RWPE2 (cell line): ENCODE results near the gene TTC13.

Source experiments
- ATAC-seq: fragments of 200-7000 bp; cut with Tn5 transposase; 3 replicates; pipeline ENCODE4 v1.9.1; 2021; ENCODE audit warnings: low read depth
- DNase-seq: peaks from one replicate; pipeline ENCODE4 v3.0.0-alpha.2; 2020; ENCODE audit warnings: low spot score
- H3K27ac ChIP-seq: fragments of 450-650 bp; 2 replicates; pipeline ENCODE4 v1.5.1; 2017; ENCODE audit warnings: mild to moderate bottlenecking; ENCODE audit not compliant: poor library complexity, severe bottlenecking
- H3K27me3 ChIP-seq: fragments of 250-450 bp; sonication (Bioruptor Pico); 2 replicates; pipeline ENCODE4 v1.5.1; 2021; ENCODE audit warnings: mild to moderate bottlenecking, moderate library complexity; ENCODE audit not compliant: insufficient read depth, poor library complexity, severe bottlenecking
- H3K36me3 ChIP-seq: fragments of 250-450 bp; sonication (Bioruptor Pico); 2 replicates; pipeline ENCODE4 v1.5.1; 2020; ENCODE audit warnings: low read depth, mild to moderate bottlenecking, moderate library complexity
- H3K4me1 ChIP-seq: fragments of 250-450 bp; sonication (Bioruptor Pico); 2 replicates; pipeline ENCODE4 v1.5.1; 2021; ENCODE audit warnings: mild to moderate bottlenecking, moderate library complexity; ENCODE audit not compliant: insufficient read depth, poor library complexity, severe bottlenecking
- H3K4me3 ChIP-seq: fragments of 250-450 bp; sonication (Bioruptor Pico); 2 replicates; pipeline ENCODE4 v1.5.1; 2021; ENCODE audit warnings: mild to moderate bottlenecking, moderate library complexity; ENCODE audit not compliant: severe bottlenecking
- H3K9me3 ChIP-seq: fragments of 250-450 bp; sonication (Bioruptor Pico); 2 replicates; pipeline ENCODE4 v1.5.1; 2021; ENCODE audit warnings: mild to moderate bottlenecking, moderate library complexity; ENCODE audit not compliant: severe bottlenecking
- CTCF ChIP-seq: fragments of 450-650 bp; IDR thresholded peaks from one replicate; pipeline ENCODE4 v1.5.1; 2017; ENCODE audit warnings: mild to moderate bottlenecking, moderate library complexity; ENCODE audit not compliant: poor library complexity, severe bottlenecking

Gene TTC13

GRCh38 chr1:230940848-230941247 lies 37.8 kb downstream of the TTC13 start:
- TF ChIP-seq CTCF, result no peak
- Histone ChIP-seq H3K4me3 (no peak overlapping the region), H3K9me3 (no peaks in the 10 kb centered on the region), H3K27me3 (no peaks in the 10 kb centered on the region), H3K27ac (no peak overlapping the region), H3K4me1 (no peaks in the 10 kb centered on the region), H3K36me3 (peaks cover 8% of the 10 kb centered on the region)
- ATAC-seq (no peak), DNase-seq (no peak)

GRCh38 chr1:230939806-230940489 lies 38.7 kb downstream of the TTC13 start:
- DNase-seq (no peak), ATAC-seq (no peak)
- no peak overlapping the region for H3K27ac ChIP-seq
- no peaks in the 10 kb centered on the region for H3K4me1 ChIP-seq
- H3K9me3 ChIP-seq, result no peaks in the 10 kb centered on the region
- H3K4me3 ChIP-seq, result no peak overlapping the region
- no peaks in the 10 kb centered on the region for H3K27me3 ChIP-seq
- peaks cover 8% of the 10 kb centered on the region for H3K36me3 ChIP-seq
- TF ChIP-seq CTCF, result no peak

GRCh38 chr1:230938924-230939368 lies 39.7 kb downstream of the TTC13 start:
- H3K27me3 ChIP-seq, result no peaks in the 10 kb centered on the region
- no peak overlapping the region for H3K4me3 ChIP-seq
- no peaks in the 10 kb centered on the region for H3K9me3 ChIP-seq
- H3K4me1 ChIP-seq, result no peaks in the 10 kb centered on the region
- TF ChIP-seq CTCF, result no peak
- no peak overlapping the region for H3K27ac ChIP-seq
- ATAC-seq, result no peak
- no peak for DNase-seq
- H3K36me3 ChIP-seq, result peaks cover 8% of the 10 kb centered on the region

GRCh38 chr1:230937371-230937770 lies 41.3 kb downstream of the TTC13 start:
- Histone ChIP-seq H3K9me3 (no peaks in the 10 kb centered on the region), H3K27me3 (no peaks in the 10 kb centered on the region), H3K4me1 (no peaks in the 10 kb centered on the region), H3K4me3 (no peak overlapping the region), H3K27ac (no peak overlapping the region), H3K36me3 (no peaks in the 10 kb centered on the region)
- DNase-seq, result no peak
- no peak for ATAC-seq
- TF ChIP-seq CTCF, result no peak

GRCh38 chr1:230936475-230936874 lies 42.2 kb downstream of the TTC13 start:
- ATAC-seq (no peak), DNase-seq (no peak)
- Histone ChIP-seq H3K4me1 (no peaks in the 10 kb centered on the region), H3K9me3 (no peaks in the 10 kb centered on the region), H3K27ac (no peak overlapping the region), H3K36me3 (no peaks in the 10 kb centered on the region), H3K27me3 (no peaks in the 10 kb centered on the region), H3K4me3 (no peak overlapping the region)
- TF ChIP-seq CTCF, result no peak
